Prostate gland (tissue), 2 donors: ENCODE measurements around the gene ETV6.

Source experiments
- POLR2AphosphoS5 ChIP-seq: sonication (generic); formaldehyde crosslinking; IDR thresholded peaks from one replicate; pipeline ENCODE4 v1.6.1; 2017; ENCODE audit warnings: antibody characterized with exemption
- TF ChIP-seq, protein P1 (sequence below), 4 experiments: fragments of 200-600 bp in 2 of 4; fragments of 450-650 bp in 2 of 4; sonication (generic) in 2 of 4; IDR thresholded peaks; 1 replicate in 3 of 4; 2 replicates in 1 of 4; pipeline ENCODE4 v1.5.1; 2016 to 2019; ENCODE audit warnings: antibody characterized with exemption in 4 of 4, mild to moderate bottlenecking in 2 of 4, moderate library complexity in 2 of 4

DNA sequence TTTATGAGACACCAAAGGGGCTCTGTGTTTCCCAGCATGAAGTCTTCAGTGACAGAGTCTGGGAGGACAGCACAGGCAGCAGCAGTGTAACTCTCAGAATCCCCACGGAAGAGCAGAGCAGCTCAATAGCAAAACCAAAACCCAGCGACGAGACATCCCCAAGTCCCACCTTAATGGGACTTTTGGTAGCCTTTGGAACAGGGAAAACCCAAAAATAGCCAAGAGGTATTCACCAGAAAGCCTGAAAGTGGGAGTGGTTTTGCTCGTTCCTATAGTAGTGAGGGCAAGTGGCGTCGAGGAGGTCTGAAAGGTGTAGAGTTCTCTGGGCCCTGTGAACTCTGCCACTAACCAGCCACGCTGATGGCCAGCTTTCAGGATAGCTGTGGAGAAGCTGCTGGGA, 174.6 kb downstream of the ETV6 start:
- TF ChIP-seq, protein P1, sequence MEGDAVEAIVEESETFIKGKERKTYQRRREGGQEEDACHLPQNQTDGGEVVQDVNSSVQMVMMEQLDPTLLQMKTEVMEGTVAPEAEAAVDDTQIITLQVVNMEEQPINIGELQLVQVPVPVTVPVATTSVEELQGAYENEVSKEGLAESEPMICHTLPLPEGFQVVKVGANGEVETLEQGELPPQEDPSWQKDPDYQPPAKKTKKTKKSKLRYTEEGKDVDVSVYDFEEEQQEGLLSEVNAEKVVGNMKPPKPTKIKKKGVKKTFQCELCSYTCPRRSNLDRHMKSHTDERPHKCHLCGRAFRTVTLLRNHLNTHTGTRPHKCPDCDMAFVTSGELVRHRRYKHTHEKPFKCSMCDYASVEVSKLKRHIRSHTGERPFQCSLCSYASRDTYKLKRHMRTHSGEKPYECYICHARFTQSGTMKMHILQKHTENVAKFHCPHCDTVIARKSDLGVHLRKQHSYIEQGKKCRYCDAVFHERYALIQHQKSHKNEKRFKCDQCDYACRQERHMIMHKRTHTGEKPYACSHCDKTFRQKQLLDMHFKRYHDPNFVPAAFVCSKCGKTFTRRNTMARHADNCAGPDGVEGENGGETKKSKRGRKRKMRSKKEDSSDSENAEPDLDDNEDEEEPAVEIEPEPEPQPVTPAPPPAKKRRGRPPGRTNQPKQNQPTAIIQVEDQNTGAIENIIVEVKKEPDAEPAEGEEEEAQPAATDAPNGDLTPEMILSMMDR (IDR thresholded peaks at IDR 0.05) = no peak
- TF ChIP-seq POLR2AphosphoS5 = no peak
